Stimulated activated CD4-positive, alpha-beta T cell treated with anti-CD3 and anti-CD28 coated beads, Interleukin-1b, Interleukin-23, amount 100 ng/mL, for 4 hours (primary cell): Measurements from ENCODE around the gene LIN7A.

ENCODE experiments used
- DNase-seq, 2 donors: peaks; one replicate each; pipeline ENCODE4 v3.0.0-alpha.2; 2020; ENCODE audit warnings: low read depth in 2 of 2

The LIN7A gene

DNA sequence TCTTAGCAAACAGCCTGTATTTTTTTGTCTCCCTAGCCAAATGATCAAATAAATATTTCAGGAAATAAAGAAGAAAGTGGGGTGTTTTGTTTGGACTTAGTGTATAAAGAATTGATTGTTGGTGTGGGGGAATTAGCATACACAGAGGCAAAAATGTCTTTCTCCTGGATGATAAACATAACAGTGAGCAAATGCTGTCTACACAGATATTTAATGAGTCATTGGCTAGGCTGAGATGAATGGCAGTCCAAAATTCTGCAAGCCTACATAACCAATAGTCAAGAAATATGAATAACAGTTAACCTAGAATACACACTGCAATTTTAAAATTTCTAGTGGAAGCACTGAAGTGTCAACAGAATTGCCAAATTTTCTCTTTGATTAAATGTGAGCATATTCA is 185.3 kb downstream of the LIN7A start:
- no peak for DNase-seq

DNA sequence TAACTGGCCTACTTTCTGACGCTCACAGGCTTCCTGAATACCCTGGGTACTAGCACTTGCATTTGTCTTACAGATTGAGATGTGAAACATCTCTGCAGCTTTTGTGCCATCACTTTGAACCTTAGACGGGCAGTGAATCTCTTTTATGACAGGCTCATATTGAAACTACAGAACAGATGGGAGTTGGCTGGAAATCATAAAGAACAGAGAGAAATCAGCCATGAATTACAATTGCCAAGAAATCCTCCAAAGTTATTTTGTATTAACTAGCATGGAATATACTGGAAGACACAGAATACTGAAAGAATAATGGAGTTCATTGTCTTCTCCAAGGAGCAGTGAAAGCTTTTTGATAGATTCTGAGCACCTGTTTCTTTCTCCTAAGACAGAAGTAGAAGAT is 188.3 kb downstream of the LIN7A start:
- no peak for DNase-seq

DNA sequence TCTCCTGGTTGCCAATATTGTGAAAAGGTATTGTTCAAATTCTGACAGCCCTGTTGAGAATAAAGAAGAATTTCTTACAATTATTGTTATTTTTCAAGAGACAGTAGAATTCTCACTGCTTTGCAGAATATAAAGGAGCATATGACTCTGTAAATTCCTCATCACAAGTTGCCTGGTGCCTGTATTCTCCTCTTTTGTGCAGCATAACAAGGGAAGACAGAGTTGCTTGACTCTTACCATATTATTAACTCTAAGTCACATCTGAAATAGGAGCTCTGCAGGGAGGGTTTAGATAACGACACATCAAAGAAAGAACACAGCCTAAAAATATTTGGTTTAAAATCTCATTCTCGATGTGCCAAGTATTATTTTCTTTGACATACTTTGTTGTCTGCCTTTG is 189.9 kb downstream of the LIN7A start:
- no peak for DNase-seq

DNA sequence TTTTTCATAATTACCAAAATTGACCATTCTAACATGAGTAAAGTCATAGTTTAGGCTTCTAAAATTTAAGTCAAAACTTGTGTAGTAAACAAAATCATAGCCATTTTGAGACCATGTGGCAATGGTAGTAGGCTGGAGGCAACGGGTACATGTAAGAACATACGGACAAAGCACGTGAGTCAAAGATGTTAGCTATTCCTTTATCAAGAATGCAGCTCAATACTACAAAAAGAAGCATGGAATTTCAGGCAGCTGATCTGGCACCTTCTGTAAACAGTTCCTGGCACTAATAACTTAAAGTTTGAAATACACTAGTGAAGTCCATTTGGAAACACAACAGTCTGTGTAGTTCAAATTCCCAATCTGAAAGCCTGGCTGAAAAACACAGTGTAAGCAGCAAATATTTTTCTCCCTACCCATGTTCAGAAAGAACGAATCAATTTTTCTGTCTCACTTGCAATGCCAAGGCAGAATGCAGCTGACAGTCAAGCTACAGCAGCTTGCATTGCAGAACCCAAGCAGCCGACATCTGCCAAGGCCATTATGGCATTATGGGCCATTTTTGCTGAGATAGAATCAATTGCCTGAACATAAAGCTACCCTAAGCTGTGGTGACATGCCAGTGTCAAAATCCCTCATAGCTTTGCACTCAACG is 191.8 kb downstream of the LIN7A start:
- no peak for DNase-seq
